OCI-LY3 (cell line): ENCODE measurements around the gene FAM228B.

Experiments used
- H2AFZ ChIP-seq: fragments of 200-600, 300-600 bp; shearing (Covaris generic); 2 replicates; pipeline ENCODE4 v1.6.0; 2014; ENCODE audit warnings: antibody characterized with exemption, low read depth, low read length
- H3K27ac ChIP-seq: fragments of 200-600, 300-600 bp; sonication (generic); 2 replicates; pipeline ENCODE4 v1.5.1; 2014; ENCODE audit warnings: mild to moderate bottlenecking, low read length, moderate library complexity, mixed read lengths
- H3K27me3 ChIP-seq: fragments of 200-600, 300-600 bp; sonication (generic); 2 replicates; pipeline ENCODE4 v1.6.1; 2014; ENCODE audit warnings: low read depth, low read length, mixed read lengths
- H3K36me3 ChIP-seq: fragments of 200-600, 300-600 bp; sonication (generic); replicated peaks from 2 replicates; pipeline ENCODE3; 2014; ENCODE audit warnings: low read depth, low read length, mixed read lengths
- H3K4me1 ChIP-seq: fragments of 300-600, 200-600 bp; sonication (generic); 2 replicates; pipeline ENCODE4 v1.6.1; 2014; ENCODE audit warnings: low read length, mixed read lengths
- H3K4me2 ChIP-seq: fragments of 200-600, 300-600 bp; sonication (generic); 2 replicates; pipeline ENCODE4 v1.6.1; 2014; ENCODE audit warnings: low read length, mixed read lengths
- H3K4me3 ChIP-seq: fragments of 300-600, 200-600 bp; sonication (generic); 2 replicates; pipeline ENCODE4 v1.5.1; 2014; ENCODE audit warnings: antibody characterized with exemption, mild to moderate bottlenecking, low read length, moderate library complexity
- H3K79me2 ChIP-seq: fragments of 300-600, 200-600 bp; shearing (Covaris generic); 2 replicates; pipeline ENCODE4 v1.6.1; 2014; ENCODE audit warnings: mild to moderate bottlenecking, low read length, mixed read lengths
- H3K9ac ChIP-seq: fragments of 300-600, 200-600 bp; shearing (Covaris generic); 2 replicates; pipeline ENCODE4 v1.6.0; 2014; ENCODE audit warnings: mild to moderate bottlenecking, low read length, moderate library complexity
- H3K9me3 ChIP-seq: fragments of 200-600, 300-600 bp; shearing (Covaris generic); 2 replicates; pipeline ENCODE4 v1.6.1; 2014; ENCODE audit warnings: low read length, mixed read lengths; ENCODE audit not compliant: insufficient read depth
- H4K20me1 ChIP-seq: fragments of 200-600, 300-600 bp; sonication (generic); 2 replicates; pipeline ENCODE4 v1.6.1; 2016; ENCODE audit warnings: low read length, mixed read lengths; ENCODE audit not compliant: insufficient read depth
- CTCF ChIP-seq: fragments of 200-600, 300-600 bp; sonication (generic); IDR thresholded peaks from 2 replicates; pipeline ENCODE4 v1.5.1; 2014; ENCODE audit warnings: antibody characterized with exemption, low read length, low read depth
- EZH2phosphoT487 ChIP-seq: fragments of 200-600 bp; shearing (Covaris generic); IDR thresholded peaks from 2 replicates; pipeline ENCODE4 v1.6.1; 2018; ENCODE audit warnings: antibody characterized with exemption, mixed run types, low read depth

Gene FAM228B

GRCh38 chr2:24169023-24169422, 45.8 kb downstream of the FAM228B start:
- Histone ChIP-seq H3K4me3 (no peak overlapping the region), H3K36me3 (no peaks in the 10 kb centered on the region), H3K9me3 (no peaks in the 10 kb centered on the region), H3K27ac (no peak overlapping the region), H3K4me1 (peaks cover 13% of the 10 kb centered on the region), H3K4me2 (no peak overlapping the region), H3K79me2 (no peaks in the 10 kb centered on the region), H4K20me1 (no peaks in the 10 kb centered on the region), H3K9ac (no peak overlapping the region), H2AFZ (no peak overlapping the region), H3K27me3 (no peaks in the 10 kb centered on the region)
- no peak for TF ChIP-seq CTCF
- TF ChIP-seq EZH2phosphoT487, result no peak

GRCh38 chr2:24174851-24175277, 51.6 kb downstream of the FAM228B start, which contains the start of gene FAM228A:
FAM228A (plus strand) TSS chr2:24175053; CDS start chr2:24175481, 428 bp downstream.
- no peak within 1 kb of the TSS for H3K4me2 ChIP-seq
- H4K20me1 ChIP-seq, result no peaks in the 10 kb centered on the region
- no peak within 1 kb of the TSS for H3K4me3 ChIP-seq
- no peaks in the 10 kb centered on the region for H3K9me3 ChIP-seq
- no peaks in the 10 kb centered on the region for H3K36me3 ChIP-seq
- peaks cover 2% of the 10 kb centered on the region; the same call in 1 of the 2 replicates for H3K4me1 ChIP-seq
- TF ChIP-seq EZH2phosphoT487, result no peak
- TF ChIP-seq CTCF, result no peak
- H3K9ac ChIP-seq, result no peak within 1 kb of the TSS
- no peaks in the 10 kb centered on the region for H3K79me2 ChIP-seq
- H3K27me3 ChIP-seq, result no peaks in the 10 kb centered on the region
- no peak within 1 kb of the TSS for H2AFZ ChIP-seq
- H3K27ac ChIP-seq, result no peak within 1 kb of the TSS

- Histone ChIP-seq H3K4me1 (peaks cover 2% of the 10 kb centered on the region; the same call in 1 of the 2 replicates), H3K27me3 (no peaks in the 10 kb centered on the region), H3K79me2 (no peaks in the 10 kb centered on the region), H3K36me3 (no peaks in the 10 kb centered on the region), H4K20me1 (no peaks in the 10 kb centered on the region), H3K4me2 (no peak overlapping the region), H3K4me3 (no peak overlapping the region), H3K9me3 (no peaks in the 10 kb centered on the region), H2AFZ (no peak overlapping the region), H3K27ac (no peak overlapping the region), H3K9ac (no peak overlapping the region)
- no peak for TF ChIP-seq EZH2phosphoT487
- TF ChIP-seq CTCF, result no peak
These were observed 52.4 kb downstream of the FAM228B start for GRCh38 chr2:24175631-24176187.

GRCh38 chr2:24176326-24176725, 53.1 kb downstream of the FAM228B start:
- Histone ChIP-seq H3K36me3 (no peaks in the 10 kb centered on the region), H3K79me2 (no peaks in the 10 kb centered on the region), H3K9me3 (no peaks in the 10 kb centered on the region), H3K4me3 (no peak overlapping the region), H2AFZ (no peak overlapping the region), H3K4me1 (peaks cover 2% of the 10 kb centered on the region; the same call in 1 of the 2 replicates), H3K9ac (no peak overlapping the region), H3K27me3 (no peaks in the 10 kb centered on the region), H3K27ac (no peak overlapping the region), H3K4me2 (no peak overlapping the region), H4K20me1 (no peaks in the 10 kb centered on the region)
- TF ChIP-seq CTCF (no peak), EZH2phosphoT487 (no peak)
